ENCODE results near the gene MPV17. TPM values are rescaled to one million over a fixed set of nuclear protein-coding genes. Genes with fewer than 3 reads are reported as not detected.
"Not testable (repeated sequence)": the region's sequence is repeated elsewhere in the genome, so short reads cannot be mapped to it uniquely, and the experiment has no call there.

MPV17 gene
- polyA plus RNA-seq, 3 donors, result 70.9 to 85.0 (median 77.1) TPM

- no peak for DNase-seq (ENCODE audit: low read depth in 3 of 3, low spot score in 2 of 3)
Measured at GRCh38 chr2:27303093-27304025, 19.5 kb downstream of the MPV17 start.

- not testable (repeated sequence) for DNase-seq (ENCODE audit: low read depth in 3 of 3, low spot score in 2 of 3)
Measured at GRCh38 chr2:27300606-27301005, 22.3 kb downstream of the MPV17 start.

- DNase-seq (ENCODE audit: low read depth in 3 of 3, low spot score in 2 of 3), result no peak
Measured at GRCh38 chr2:27298391-27299080, 24.4 kb downstream of the MPV17 start.

- DNase-seq (ENCODE audit: low read depth in 3 of 3, low spot score in 2 of 3), result no peak
Measured at GRCh38 chr2:27297195-27297594, 25.7 kb downstream of the MPV17 start.

- no peak for DNase-seq (ENCODE audit: low read depth in 3 of 3, low spot score in 2 of 3)
Measured at GRCh38 chr2:27296481-27296880, 26.4 kb downstream of the MPV17 start.

- no peak for DNase-seq (ENCODE audit: low read depth in 3 of 3, low spot score in 2 of 3)
Measured at GRCh38 chr2:27294928-27295327, 28.0 kb downstream of the MPV17 start.

- DNase-seq (ENCODE audit: low read depth in 3 of 3, low spot score in 2 of 3), result no peak
Measured at GRCh38 chr2:27291865-27292264, 31.0 kb downstream of the MPV17 start.

- no peak for DNase-seq (ENCODE audit: low read depth in 3 of 3, low spot score in 2 of 3)
Measured at GRCh38 chr2:27290549-27290948, 32.3 kb downstream of the MPV17 start.

GRCh38 chr2:27288610-27289009 is 34.3 kb downstream of the MPV17 start:
- no peak for DNase-seq (ENCODE audit: low read depth in 3 of 3, low spot score in 2 of 3)

GRCh38 chr2:27285481-27285880 is 37.4 kb downstream of the MPV17 start:
- DNase-seq (ENCODE audit: low read depth in 3 of 3, low spot score in 2 of 3), result no peak

GRCh38 chr2:27284996-27285395 is 37.9 kb downstream of the MPV17 start:
- DNase-seq (ENCODE audit: low read depth in 3 of 3, low spot score in 2 of 3), result no peak

- no peak for DNase-seq (ENCODE audit: low read depth in 3 of 3, low spot score in 2 of 3)
Measured at GRCh38 chr2:27282892-27283291, 40.0 kb downstream of the MPV17 start.

- DNase-seq (ENCODE audit: low read depth in 3 of 3, low spot score in 2 of 3), result no peak
Measured at GRCh38 chr2:27281855-27282559, 40.9 kb downstream of the MPV17 start, which contains the start of gene TRIM54. Gene TRIM54, plus strand, starts transcription at chr2:27282429. Its CDS starts 303 bp downstream, at chr2:27282732.

- DNase-seq (ENCODE audit: low read depth in 3 of 3, low spot score in 2 of 3), result no peak
Measured at GRCh38 chr2:27281442-27281841, 41.5 kb downstream of the MPV17 start.

GRCh38 chr2:27280826-27281225 is 42.1 kb downstream of the MPV17 start:
- no peak for DNase-seq (ENCODE audit: low read depth in 3 of 3, low spot score in 2 of 3)

- no peak for DNase-seq (ENCODE audit: low read depth in 3 of 3, low spot score in 2 of 3)
Measured at GRCh38 chr2:27278010-27278409, 44.9 kb downstream of the MPV17 start.

- no peak for DNase-seq (ENCODE audit: low read depth in 3 of 3, low spot score in 2 of 3)
Measured at GRCh38 chr2:27275211-27276150, 47.4 kb downstream of the MPV17 start, which contains the start of gene DNAJC5G. Gene DNAJC5G, plus strand, starts transcription at chr2:27275433. Its CDS starts 1,296 bp downstream, at chr2:27276729.

- DNase-seq (ENCODE audit: low read depth in 3 of 3, low spot score in 2 of 3), result not testable (repeated sequence)
Measured at GRCh38 chr2:27272537-27273522, 50.1 kb downstream of the MPV17 start.
